ENCODE results near the gene MOV10L1. TPM values are rescaled to one million over a fixed set of nuclear protein-coding genes. Genes with fewer than 3 reads are reported as not detected.

Gene MOV10L1
- total and polyA plus RNA-seq, 2 experiments from 2014 or later = 0.73 to 1.8 TPM

DNA sequence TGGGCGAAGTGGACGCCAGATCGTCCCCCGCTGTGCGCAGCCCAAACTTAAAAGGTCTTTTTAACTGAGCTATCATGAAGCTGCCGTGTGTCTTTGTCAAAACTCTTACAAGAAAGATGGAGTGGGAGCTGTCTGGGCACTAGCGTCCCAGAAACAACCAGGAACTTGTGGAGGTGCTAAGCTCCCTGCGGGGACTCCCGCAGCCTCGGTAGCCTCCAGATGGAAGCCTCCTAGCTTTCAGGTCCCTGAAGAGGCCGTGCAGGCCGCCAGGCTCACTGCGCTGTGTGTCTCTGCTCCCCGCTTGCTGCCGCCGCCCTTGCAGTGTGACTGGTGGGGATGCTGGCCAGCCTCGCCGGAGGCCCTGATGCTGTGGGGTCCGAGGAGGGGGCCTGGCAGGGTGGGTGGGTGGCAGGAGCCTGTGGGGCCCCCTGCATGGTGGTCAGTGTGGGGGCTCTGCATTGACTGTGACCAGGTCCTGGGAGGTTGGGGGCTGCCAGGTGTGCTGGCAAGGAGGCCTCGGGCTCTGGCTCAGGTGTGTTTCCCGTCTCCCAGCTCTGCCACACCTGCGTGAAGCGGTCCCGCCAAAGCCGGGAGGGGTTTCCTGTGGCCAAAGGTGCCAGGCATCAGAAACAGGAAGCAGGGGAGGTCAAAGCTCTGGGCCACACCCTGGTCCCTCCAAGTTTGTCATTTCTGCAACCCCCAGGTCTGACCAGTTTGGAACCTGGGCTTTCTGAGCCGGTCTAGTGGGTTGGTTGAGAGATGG lies 97.1 kb downstream of the MOV10L1 start:
- H3K4me1 Mint-ChIP-seq = peaks cover 20% of the 10 kb centered on the region
- no peak overlapping the region for H3K27ac ChIP-seq (ENCODE audit: low read depth)
- TF ChIP-seq ZNF462 (CRISPR knock-in tag; IDR thresholded peaks at IDR 0.05) = no peak
- TF ChIP-seq POLR2AphosphoS5 (IDR thresholded peaks at IDR 0.05; ENCODE audit: low read depth) = no peak
- TF ChIP-seq EZH2 (IDR thresholded peaks at IDR 0.05; ENCODE audit: low read depth, unreplicated experiment) = no peak
- no peak for TF ChIP-seq JUNB (IDR thresholded peaks at IDR 0.05; ENCODE audit: unreplicated experiment)
- TF ChIP-seq EZH2phosphoT487 (IDR thresholded peaks at IDR 0.05; ENCODE audit: unreplicated experiment) = no peak
- TF ChIP-seq CREB1 (CRISPR knock-in tag; IDR thresholded peaks at IDR 0.05; ENCODE audit: low read depth) = no peak
- TF ChIP-seq ZNF331 (CRISPR knock-in tag; IDR thresholded peaks at IDR 0.05; ENCODE audit: low read depth) = no peak
- no peak for TF ChIP-seq ZNF114 (CRISPR knock-in tag; IDR thresholded peaks at IDR 0.05)
- H3K27me3 Mint-ChIP-seq (ENCODE audit: insufficient read depth, low read depth, poor library complexity) = peaks cover 21% of the 10 kb centered on the region
- H3K79me2 ChIP-seq (replicated peaks; ENCODE audit: insufficient read depth) = peaks cover 38% of the 10 kb centered on the region
- H2AFZ ChIP-seq = no peak overlapping the region
- peaks cover 17% of the 10 kb centered on the region for H3K4me1 ChIP-seq (ENCODE audit: insufficient read depth)
- 0 out of 2 replicates have a peak, but pooled peaks cover 10% of the 10 kb centered on the region for H3K27me3 ChIP-seq (ENCODE audit: insufficient read depth)
- 0 out of 2 replicates have a peak, but pooled peaks cover 2% of the 10 kb centered on the region for H3F3A ChIP-seq (replicated peaks; ENCODE audit: low read depth)
- no peaks in the 10 kb centered on the region for H3K9me2 ChIP-seq (ENCODE audit: insufficient read depth)
- no peak overlapping the region for H3K27ac Mint-ChIP-seq
- H3K4me2 ChIP-seq = peak overlapping the region; percentile 89
- H3K36me3 ChIP-seq (ENCODE audit: insufficient read depth) = no peaks in the 10 kb centered on the region
- peaks cover 4% of the 10 kb centered on the region; the same call in 1 of the 3 replicates for H3K36me3 Mint-ChIP-seq (ENCODE audit: low read depth)
- peaks cover 16% of the 10 kb centered on the region; the same call in 1 of the 2 replicates for H4K20me1 ChIP-seq (replicated peaks; ENCODE audit: insufficient read depth)
- DNase-seq (ENCODE audit: low spot score) = peak; percentile 44
- no peak for ATAC-seq
- H3K4me3 ChIP-seq = peak overlapping the region; percentile 73
- no peaks in the 10 kb centered on the region for H3K9me3 Mint-ChIP-seq
- peak overlapping the region; percentile 92 for H3K4me3 Mint-ChIP-seq

Measured in GM23338 (cell line).